ENCODE data around the gene NFIL3.

- no peak for TF ChIP-seq CTCF (IDR thresholded peaks at IDR 0.05)
- no peak for TF ChIP-seq POLR2A (IDR thresholded peaks at IDR 0.05)
These were observed 44.9 kb downstream of the NFIL3 start for GRCh38 chr9:91378695-91379127.
